Peyer's patch (tissue), 4 donors: ENCODE measurements around the gene ARHGAP22. TPM values are rescaled to one million over a fixed set of nuclear protein-coding genes. Genes with fewer than 3 reads are reported as not detected.

ENCODE experiments used
- DNase-seq, 3 donors: peaks; one replicate each; pipeline ENCODE4 v3.0.0-alpha.2; 2017 to 2019
- H3K27ac ChIP-seq, 4 donors: fragments of 200-600 bp; sonication (generic); one replicate each; pipeline ENCODE4 v1.5.1; 2016 to 2019
- H3K27me3 ChIP-seq, 2 donors: fragments of 200-600 bp; sonication (generic); one replicate each; pipeline ENCODE4 v1.5.1; 2019
- H3K36me3 ChIP-seq, 3 donors: fragments of 200-600 bp; sonication (generic); one replicate each; pipeline ENCODE4 v1.5.1; 2016 to 2019
- H3K4me1 ChIP-seq, 4 donors: fragments of 200-600 bp; sonication (generic); one replicate each; pipeline ENCODE4 v1.5.1; 2016 to 2019
- H3K4me3 ChIP-seq, 4 donors: fragments of 200-600 bp; sonication (generic); 1 replicate in 3 of 4; 2 replicates in 1 of 4; pipeline ENCODE4 v1.5.1; 2016 to 2019; ENCODE audit warnings: mild to moderate bottlenecking in 1 of 4
- H3K9me3 ChIP-seq, 4 donors: fragments of 200-600 bp; sonication (generic); one replicate each; pipeline ENCODE4 v1.5.1; 2016 to 2019; ENCODE audit warnings: mild to moderate bottlenecking in 1 of 4
- POLR2A ChIP-seq, 2 donors: fragments of 450-650 bp; IDR thresholded peaks; one replicate each; pipeline ENCODE4 v1.5.1; 2017; ENCODE audit warnings: antibody characterized with exemption in 2 of 2, mild to moderate bottlenecking in 2 of 2, moderate library complexity in 2 of 2
- total RNA-seq, 4 donors: library from RNA; depleted of rRNA; stranded (reverse); fragments of >200 nt; gene quantifications; one replicate each; pipeline ENCODE4 v1.1.0, GENCODE V29; 2016
- TF ChIP-seq, protein P1 (sequence below), 6 experiments: fragments of 450-650 bp in 4 of 6; fragments of 200-600 bp in 2 of 6; sonication (generic) in 1 of 6; IDR thresholded peaks; one replicate each; pipeline ENCODE4 v1.5.1; 2017 to 2019; ENCODE audit warnings: antibody characterized with exemption in 6 of 6, mild to moderate bottlenecking in 3 of 6, moderate library complexity in 1 of 6

Gene ARHGAP22
- total RNA-seq, 4 donors from 2014 or later = 1.9 to 10.7 (median 8.3) TPM; not detected in 1

GRCh38 chr10:48451969-48452878, 152.6 kb downstream of the ARHGAP22 start:
- H3K4me3 ChIP-seq = no peak overlapping the region
- peak in 1 of 3 donors; percentile 24 for DNase-seq
- TF ChIP-seq, protein P1, sequence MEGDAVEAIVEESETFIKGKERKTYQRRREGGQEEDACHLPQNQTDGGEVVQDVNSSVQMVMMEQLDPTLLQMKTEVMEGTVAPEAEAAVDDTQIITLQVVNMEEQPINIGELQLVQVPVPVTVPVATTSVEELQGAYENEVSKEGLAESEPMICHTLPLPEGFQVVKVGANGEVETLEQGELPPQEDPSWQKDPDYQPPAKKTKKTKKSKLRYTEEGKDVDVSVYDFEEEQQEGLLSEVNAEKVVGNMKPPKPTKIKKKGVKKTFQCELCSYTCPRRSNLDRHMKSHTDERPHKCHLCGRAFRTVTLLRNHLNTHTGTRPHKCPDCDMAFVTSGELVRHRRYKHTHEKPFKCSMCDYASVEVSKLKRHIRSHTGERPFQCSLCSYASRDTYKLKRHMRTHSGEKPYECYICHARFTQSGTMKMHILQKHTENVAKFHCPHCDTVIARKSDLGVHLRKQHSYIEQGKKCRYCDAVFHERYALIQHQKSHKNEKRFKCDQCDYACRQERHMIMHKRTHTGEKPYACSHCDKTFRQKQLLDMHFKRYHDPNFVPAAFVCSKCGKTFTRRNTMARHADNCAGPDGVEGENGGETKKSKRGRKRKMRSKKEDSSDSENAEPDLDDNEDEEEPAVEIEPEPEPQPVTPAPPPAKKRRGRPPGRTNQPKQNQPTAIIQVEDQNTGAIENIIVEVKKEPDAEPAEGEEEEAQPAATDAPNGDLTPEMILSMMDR (IDR thresholded peaks at IDR 0.05) = no peak
- TF ChIP-seq POLR2A (IDR thresholded peaks at IDR 0.05) = no peak

DNA sequence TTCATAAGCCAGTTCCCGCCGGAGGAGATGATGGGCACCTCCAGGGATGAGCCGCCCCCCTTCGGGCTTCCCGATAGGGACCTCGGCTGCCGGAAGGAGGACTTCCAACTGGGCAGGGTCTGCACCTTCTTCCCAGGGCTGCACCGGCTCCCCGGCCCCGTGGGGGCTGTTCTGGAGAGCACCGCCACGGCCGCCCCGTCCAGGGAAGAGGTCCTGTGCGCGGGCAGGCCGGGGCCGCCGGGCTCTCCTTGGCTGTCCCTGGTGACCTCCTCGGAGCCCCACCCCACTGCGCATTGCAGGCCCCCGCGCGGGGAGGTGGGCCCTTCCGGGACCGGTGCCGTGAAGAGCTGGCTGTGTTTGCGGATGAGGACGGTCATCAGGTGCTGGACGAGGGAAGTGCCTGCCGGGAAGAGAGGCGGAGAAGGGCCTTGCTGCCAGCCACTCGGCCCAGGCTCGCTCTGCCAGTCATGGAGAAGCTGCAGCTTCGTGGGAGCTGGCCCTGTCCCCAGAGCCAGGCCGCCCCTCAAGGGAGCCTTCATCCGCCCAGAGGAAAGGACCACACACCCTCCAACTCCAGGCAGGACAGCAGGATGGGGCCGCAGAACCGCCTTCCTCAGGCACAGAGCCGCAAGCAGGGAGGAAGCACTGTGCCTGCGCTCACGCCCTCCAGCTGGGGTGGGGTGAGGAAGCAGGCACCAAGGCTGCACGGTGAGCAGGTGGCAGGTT, 154.0 kb downstream of the ARHGAP22 start:
- H3K4me1 ChIP-seq = no peaks in the 10 kb centered on the region
- no peaks in the 10 kb centered on the region for H3K27me3 ChIP-seq
- H3K27ac ChIP-seq = no peak overlapping the region
- no peak overlapping the region for H3K4me3 ChIP-seq
- DNase-seq = peak in 2 of 3 donors; percentile 42 to 44
- no peaks in the 10 kb centered on the region for H3K9me3 ChIP-seq
- H3K36me3 ChIP-seq = no peaks in the 10 kb centered on the region
- TF ChIP-seq, protein P1 (IDR thresholded peaks at IDR 0.05) = no peak
- TF ChIP-seq POLR2A (IDR thresholded peaks at IDR 0.05) = no peak

More at GRCh38 chr10:48451969-48452878, 152.6 kb downstream of the ARHGAP22 start:
- Histone ChIP-seq H3K27ac (no peak overlapping the region), H3K9me3 (no peaks in the 10 kb centered on the region), H3K36me3 (no peaks in the 10 kb centered on the region), H3K27me3 (no peaks in the 10 kb centered on the region), H3K4me1 (peaks cover 0 to 10% (median 0%) of the 10 kb centered on the region in 4 donors)

GRCh38 chr10:48450233-48450740, 154.6 kb downstream of the ARHGAP22 start:
- Histone ChIP-seq H3K36me3 (no peaks in the 10 kb centered on the region), H3K4me3 (no peak overlapping the region), H3K9me3 (no peaks in the 10 kb centered on the region), H3K27me3 (no peaks in the 10 kb centered on the region), H3K4me1 (no peaks in the 10 kb centered on the region), H3K27ac (no peak overlapping the region)
- TF ChIP-seq, protein P1 (IDR thresholded peaks at IDR 0.05) = no peak
- no peak for TF ChIP-seq POLR2A (IDR thresholded peaks at IDR 0.05)
- peak in 1 of 3 donors; percentile 36 for DNase-seq

DNA sequence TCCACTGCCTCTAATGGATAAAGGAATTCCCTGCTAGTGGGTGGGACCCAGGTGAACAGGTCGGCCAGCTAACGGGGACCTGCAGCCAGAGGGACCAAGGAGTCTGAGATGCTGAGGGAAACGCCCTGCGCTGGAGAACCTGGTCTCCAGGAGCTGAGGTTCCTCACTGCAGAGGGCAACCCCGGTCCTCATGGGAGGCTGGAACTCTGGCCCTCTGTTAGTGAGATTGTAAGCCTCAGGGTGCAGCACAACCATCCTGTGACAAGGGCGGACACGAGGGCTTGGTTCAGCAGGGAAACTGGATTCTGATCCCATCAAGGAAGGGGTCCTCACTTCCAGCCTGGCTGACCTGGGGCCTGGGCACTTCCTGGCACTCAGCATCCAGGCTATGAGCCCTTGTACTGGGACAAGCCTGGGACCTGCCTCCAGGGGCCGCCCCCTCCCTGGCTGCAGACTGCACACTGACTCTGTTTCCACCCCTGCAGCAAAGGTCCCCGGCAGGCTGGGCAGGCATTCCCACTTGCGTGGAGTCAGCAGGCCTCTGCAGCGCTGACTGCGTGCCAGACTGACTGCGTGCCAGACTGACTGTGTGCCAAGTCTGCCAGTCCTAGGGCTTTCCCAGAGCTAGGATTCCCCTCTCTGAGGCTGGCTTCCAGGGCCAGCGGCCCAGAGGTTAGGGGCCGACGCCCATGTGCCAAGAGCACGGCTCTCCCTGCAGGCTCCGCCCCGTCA, 155.2 kb downstream of the ARHGAP22 start:
- H3K4me3 ChIP-seq = no peak overlapping the region
- no peak for TF ChIP-seq POLR2A (IDR thresholded peaks at IDR 0.05)
- TF ChIP-seq, protein P1 (IDR thresholded peaks at IDR 0.05) = no peak
- H3K4me1 ChIP-seq = no peaks in the 10 kb centered on the region
- no peak overlapping the region for H3K27ac ChIP-seq
- DNase-seq = peak in 1 of 3 donors; percentile 43
- no peaks in the 10 kb centered on the region for H3K27me3 ChIP-seq
- no peaks in the 10 kb centered on the region for H3K9me3 ChIP-seq
- no peaks in the 10 kb centered on the region for H3K36me3 ChIP-seq

- Histone ChIP-seq H3K4me3 (no peak overlapping the region), H3K9me3 (no peaks in the 10 kb centered on the region), H3K27me3 (no peaks in the 10 kb centered on the region), H3K27ac (no peak overlapping the region), H3K4me1 (no peaks in the 10 kb centered on the region), H3K36me3 (no peaks in the 10 kb centered on the region)
- no peak for TF ChIP-seq POLR2A (IDR thresholded peaks at IDR 0.05)
- TF ChIP-seq, protein P1 (IDR thresholded peaks at IDR 0.05) = no peak
- peak in 1 of 3 donors; percentile 35 for DNase-seq
Observed at GRCh38 chr10:48448796-48449195, 156.1 kb downstream of the ARHGAP22 start.
